Bronchial epithelial cell (primary cell): Measurements from ENCODE around the gene TMEM140. TPM values are rescaled to one million over a fixed set of nuclear protein-coding genes. Genes with fewer than 3 reads are reported as not detected.

ENCODE experiments used
- DNase-seq: peaks from one replicate; pipeline ENCODE4 v3.0.0-alpha.2; 2010; ENCODE audit warnings: low read depth
- FAIRE-seq: peaks from 2 replicates; lab custom pipeline; 2011; peaks lifted over from hg19 to GRCh38; lab: Jason Lieb, UNC
- H3K27me3 ChIP-seq: 2 replicates; pipeline ENCODE4 v1.5.1; 2011; ENCODE audit warnings: low read length; ENCODE audit not compliant: control insufficient read depth, insufficient read depth
- H3K36me3 ChIP-seq: 2 replicates; pipeline ENCODE4 v1.5.1; 2011; ENCODE audit warnings: low read length; ENCODE audit not compliant: control insufficient read depth, insufficient read depth
- H3K4me3 ChIP-seq: 2 replicates; pipeline ENCODE4 v1.5.1; 2011; ENCODE audit warnings: mild to moderate bottlenecking, low read depth, low read length, control low read depth
- CTCF ChIP-seq: IDR thresholded peaks from 2 replicates; pipeline ENCODE4 v1.5.1; 2011; ENCODE audit warnings: mild to moderate bottlenecking, moderate library complexity, low read length, control low read depth, inconsistent platforms; ENCODE audit not compliant: insufficient read depth, severe bottlenecking
- total RNA-seq: library from RNA; depleted of rRNA; stranded (reverse); fragments of >200 nt; gene quantifications from 2 replicates; pipeline ENCODE4 v1.2.1, GENCODE V29; 2014

TMEM140 gene
- total RNA-seq, 1 donor from 2014 or later = 0.53 TPM

- FAIRE-seq = no peak
- DNase-seq = no peak
- H3K36me3 ChIP-seq = no peaks in the 10 kb centered on the region
- TF ChIP-seq CTCF = no peak
- H3K27me3 ChIP-seq = no peaks in the 10 kb centered on the region
- no peak overlapping the region for H3K4me3 ChIP-seq
Measured at GRCh38 chr7:135128931-135129330, 18.9 kb upstream of the TMEM140 start.

- DNase-seq = no peak
- no peaks in the 10 kb centered on the region for H3K36me3 ChIP-seq
- H3K4me3 ChIP-seq = no peak overlapping the region
- no peak for FAIRE-seq
- TF ChIP-seq CTCF = no peak
- H3K27me3 ChIP-seq = no peaks in the 10 kb centered on the region
Measured at GRCh38 chr7:135129579-135129978, 18.3 kb upstream of the TMEM140 start.

GRCh38 chr7:135143885-135144668 is 3.8 kb upstream of the TMEM140 start:
- FAIRE-seq (no peak), DNase-seq (no peak)
- no peak for TF ChIP-seq CTCF
- H3K4me3 ChIP-seq = no peak overlapping the region
- H3K27me3 ChIP-seq = no peaks in the 10 kb centered on the region
- no peaks in the 10 kb centered on the region for H3K36me3 ChIP-seq

- no peak for TF ChIP-seq CTCF
- DNase-seq = no peak
- Histone ChIP-seq H3K36me3 (no peaks in the 10 kb centered on the region), H3K27me3 (no peaks in the 10 kb centered on the region), H3K4me3 (peak overlapping the region; percentile 14)
- no peak for FAIRE-seq
Measured at GRCh38 chr7:135147341-135147898, 452 bp upstream of the TMEM140 start.

GRCh38 chr7:135150072-135150782 is 2.4 kb downstream of the TMEM140 start:
- TF ChIP-seq CTCF = no peak
- Histone ChIP-seq H3K36me3 (no peaks in the 10 kb centered on the region), H3K4me3 (no peak overlapping the region), H3K27me3 (no peaks in the 10 kb centered on the region)
- FAIRE-seq (no peak), DNase-seq (no peak)
